IgD-negative memory B cell (primary cell): ENCODE measurements around the gene ADTRP. TPM values are rescaled to one million over a fixed set of nuclear protein-coding genes. Genes with fewer than 3 reads are reported as not detected.
"Not testable (repeated sequence)": the region's sequence is repeated elsewhere in the genome, so short reads cannot be mapped to it uniquely, and the experiment has no call there.

ENCODE experiments used
- H3K27ac Mint-ChIP-seq, 3 donors: one replicate each; pipeline ENCODE4 v1.8.0; 2020 to 2022; ENCODE audit warnings: mild to moderate bottlenecking in 3 of 3, mixed read lengths in 3 of 3, moderate library complexity in 1 of 3
- H3K27me3 Mint-ChIP-seq: one replicate; pipeline ENCODE4 v1.8.0; 2021; ENCODE audit warnings: mixed read lengths
- H3K36me3 Mint-ChIP-seq: one replicate; pipeline ENCODE4 v1.8.0; 2020; ENCODE audit warnings: mild to moderate bottlenecking, mixed read lengths
- H3K4me1 Mint-ChIP-seq, 3 donors: one replicate each; pipeline ENCODE4 v1.8.0; 2020 to 2022; ENCODE audit warnings: mixed read lengths in 3 of 3, mild to moderate bottlenecking in 1 of 3
- H3K4me3 Mint-ChIP-seq, 4 donors: one replicate each; pipeline ENCODE4 v1.8.0; 2020 to 2022; ENCODE audit warnings: mild to moderate bottlenecking in 4 of 4, mixed read lengths in 4 of 4, moderate library complexity in 3 of 4
- H3K9me3 Mint-ChIP-seq, 3 donors: one replicate each; pipeline ENCODE4 v1.8.0; 2020 to 2021; ENCODE audit warnings: mixed read lengths in 3 of 3, mild to moderate bottlenecking in 1 of 3
- polyA plus RNA-seq: library from polyadenylated mRNA; unstranded; fragments of 300-500 nt; fragmentation: Illumina TruSeq; gene quantifications from one replicate; pipeline ENCODE4 v1.2.3, GENCODE V29; 2021

Gene ADTRP
- polyA plus RNA-seq, 1 donor from 2014 or later, result 2.2 TPM

DNA sequence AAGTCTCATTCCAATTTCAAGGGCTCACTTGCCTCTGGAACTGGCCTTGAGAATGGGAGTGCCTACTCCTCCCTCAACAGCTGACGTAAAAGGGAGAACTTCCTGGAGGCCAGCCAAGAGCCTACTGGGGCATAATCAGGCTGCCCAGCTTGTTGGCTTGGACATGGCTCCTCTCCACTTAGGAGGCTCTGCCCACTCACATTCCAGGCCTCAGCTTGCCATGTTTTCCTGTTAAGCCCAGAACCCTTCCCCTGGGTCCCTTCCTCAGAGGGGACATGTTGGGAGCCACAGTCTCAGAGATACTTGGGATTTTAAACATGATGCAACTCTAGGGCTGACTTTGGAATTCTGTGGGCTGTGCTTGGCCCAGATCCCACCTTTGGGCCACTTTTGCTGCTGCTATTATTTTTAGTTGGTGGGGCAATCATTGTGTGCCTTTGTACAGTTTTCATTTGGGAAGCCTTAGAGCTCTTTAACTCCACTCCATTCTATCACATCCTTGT, 31.5 kb upstream of the ADTRP start:
- Mint-ChIP-seq H3K27ac (no peak overlapping the region), H3K4me3 (no peak overlapping the region), H3K27me3 (peaks cover 1% of the 10 kb centered on the region), H3K4me1 (no peaks in the 10 kb centered on the region), H3K36me3 (peaks cover 1% of the 10 kb centered on the region), H3K9me3 (no peaks in the 10 kb centered on the region)

DNA sequence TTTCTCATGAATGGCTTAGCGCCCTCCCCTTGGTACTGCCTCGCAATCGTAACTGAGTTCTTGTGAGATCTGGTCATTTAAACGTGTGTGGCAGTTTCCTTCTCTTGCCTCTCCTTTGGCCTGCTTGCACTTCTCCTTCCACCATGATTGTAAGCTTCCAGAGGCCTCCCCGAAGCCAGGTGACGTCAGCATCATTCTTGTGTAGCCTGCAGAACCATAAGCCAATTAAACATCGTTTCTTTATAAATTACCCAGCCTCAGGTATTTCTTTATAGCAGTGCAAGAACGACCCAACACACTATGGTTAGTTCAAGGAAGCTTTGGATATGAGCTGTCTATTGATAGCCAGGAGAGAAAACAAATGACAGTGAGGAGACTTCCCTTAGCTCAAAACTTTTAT, 29.5 kb upstream of the ADTRP start:
- no peak overlapping the region for H3K4me3 Mint-ChIP-seq
- peaks cover 4% of the 10 kb centered on the region for H3K27me3 Mint-ChIP-seq
- no peaks in the 10 kb centered on the region for H3K9me3 Mint-ChIP-seq
- H3K27ac Mint-ChIP-seq, result peak overlapping the region in 1 of 3 donors; percentile 68
- H3K36me3 Mint-ChIP-seq, result peaks cover 2% of the 10 kb centered on the region
- no peaks in the 10 kb centered on the region for H3K4me1 Mint-ChIP-seq

DNA sequence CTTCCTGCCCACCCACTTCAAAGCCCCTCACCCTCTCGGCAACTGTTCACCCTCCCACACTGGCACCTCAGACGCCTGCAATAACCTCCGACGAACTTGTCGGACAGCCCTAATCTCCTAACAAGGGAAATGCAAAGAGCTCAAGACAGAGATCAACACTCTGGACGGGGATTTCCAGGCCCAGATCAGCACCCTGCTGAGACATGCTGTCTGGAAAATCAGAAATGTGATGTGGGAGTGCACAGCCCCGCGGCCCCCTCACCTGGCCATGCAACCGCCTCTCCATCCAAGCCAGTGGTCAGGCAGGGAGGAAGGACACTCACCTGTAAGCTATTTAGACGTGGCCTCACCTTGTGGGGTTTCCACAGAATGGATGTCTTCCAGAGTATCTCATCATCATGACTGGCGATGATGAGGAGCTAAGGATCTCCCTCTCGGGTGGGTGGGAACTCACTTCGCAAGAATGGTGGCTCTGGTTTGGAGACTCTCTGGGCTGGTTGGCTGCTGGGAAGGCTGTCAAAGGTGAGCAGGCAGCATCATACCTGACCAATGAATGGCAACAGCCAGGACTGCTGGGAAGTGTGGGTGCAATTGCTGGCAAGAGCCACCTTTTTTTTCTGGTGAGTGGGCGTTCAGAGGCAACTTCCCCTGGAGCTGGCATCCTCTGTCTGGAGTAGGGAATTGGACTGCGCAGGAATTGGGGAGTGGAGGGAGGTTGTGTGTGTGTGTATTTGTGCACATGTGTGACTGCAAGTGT, 28.1 kb upstream of the ADTRP start:
- Mint-ChIP-seq H3K4me3 (no peak overlapping the region), H3K27ac (no peak overlapping the region)

DNA sequence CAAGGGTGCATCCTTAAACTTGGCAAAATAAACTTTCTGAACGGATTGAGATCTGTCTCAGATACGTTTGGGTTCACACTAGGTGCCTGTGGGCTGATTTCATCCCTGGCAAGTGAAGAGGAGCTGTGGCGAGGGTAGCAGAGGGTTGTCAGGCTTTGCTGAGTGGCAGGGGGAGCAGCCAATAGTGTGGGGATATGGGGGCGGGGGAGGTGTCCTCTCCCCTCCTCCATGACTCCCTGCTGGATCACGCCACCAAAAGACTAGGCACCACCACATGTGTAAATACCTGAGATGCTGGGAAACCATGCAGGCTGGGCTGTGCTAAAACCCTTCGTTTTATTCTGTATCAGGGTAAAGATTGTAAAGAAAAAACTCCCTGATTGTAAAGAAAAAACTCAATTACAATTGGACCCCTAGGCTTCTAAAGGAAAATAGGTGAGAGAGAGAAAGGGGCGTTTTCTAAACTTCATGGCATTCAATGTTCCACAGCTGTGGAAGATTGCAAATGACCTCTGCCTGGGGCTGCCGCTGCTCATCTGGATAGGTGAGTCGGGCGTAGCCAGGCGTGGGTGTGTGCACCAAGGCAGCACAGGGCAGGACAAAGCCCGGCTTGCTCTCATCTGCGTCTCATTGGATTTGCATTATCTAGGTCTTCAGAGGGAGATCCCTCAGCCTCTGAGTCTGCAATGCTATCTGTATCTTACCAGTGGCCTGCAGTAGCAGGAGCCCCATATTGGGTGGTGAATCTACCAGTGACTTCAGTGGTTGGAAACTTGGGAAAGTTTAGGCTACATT, 26.9 kb upstream of the ADTRP start:
- peaks cover 4% of the 10 kb centered on the region for H3K27me3 Mint-ChIP-seq
- no peaks in the 10 kb centered on the region for H3K4me1 Mint-ChIP-seq
- H3K9me3 Mint-ChIP-seq, result no peaks in the 10 kb centered on the region
- H3K27ac Mint-ChIP-seq, result no peak overlapping the region
- peaks cover 2% of the 10 kb centered on the region for H3K36me3 Mint-ChIP-seq
- no peak overlapping the region for H3K4me3 Mint-ChIP-seq

More for the DNA sequence above, 28.1 kb upstream of the ADTRP start:
- Mint-ChIP-seq H3K9me3 (no peaks in the 10 kb centered on the region), H3K36me3 (peaks cover 2% of the 10 kb centered on the region), H3K27me3 (peaks cover 4% of the 10 kb centered on the region), H3K4me1 (no peaks in the 10 kb centered on the region)

DNA sequence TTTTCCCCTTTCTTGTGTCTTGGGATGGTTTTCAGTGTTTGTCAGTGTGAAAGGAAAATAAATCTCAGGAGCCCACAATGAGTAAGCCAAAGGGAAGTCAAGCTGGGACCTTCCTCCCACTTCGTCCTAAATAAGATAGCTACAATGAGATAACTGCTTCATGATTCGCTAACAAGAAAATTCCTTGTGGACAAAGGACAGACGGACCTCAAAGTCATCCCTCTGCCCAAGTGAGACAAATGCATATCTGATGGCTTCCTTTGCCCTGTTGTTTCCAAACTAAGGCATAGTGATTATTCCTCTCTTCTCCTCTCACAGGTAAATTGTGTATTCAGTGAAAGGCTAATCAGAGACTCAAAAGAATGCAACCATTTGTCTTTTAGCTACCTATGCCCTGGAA, 26.1 kb upstream of the ADTRP start:
- Mint-ChIP-seq H3K4me1 (no peaks in the 10 kb centered on the region), H3K4me3 (no peak overlapping the region), H3K27ac (no peak overlapping the region), H3K9me3 (no peaks in the 10 kb centered on the region), H3K36me3 (peaks cover 2% of the 10 kb centered on the region), H3K27me3 (peaks cover 4% of the 10 kb centered on the region)

DNA sequence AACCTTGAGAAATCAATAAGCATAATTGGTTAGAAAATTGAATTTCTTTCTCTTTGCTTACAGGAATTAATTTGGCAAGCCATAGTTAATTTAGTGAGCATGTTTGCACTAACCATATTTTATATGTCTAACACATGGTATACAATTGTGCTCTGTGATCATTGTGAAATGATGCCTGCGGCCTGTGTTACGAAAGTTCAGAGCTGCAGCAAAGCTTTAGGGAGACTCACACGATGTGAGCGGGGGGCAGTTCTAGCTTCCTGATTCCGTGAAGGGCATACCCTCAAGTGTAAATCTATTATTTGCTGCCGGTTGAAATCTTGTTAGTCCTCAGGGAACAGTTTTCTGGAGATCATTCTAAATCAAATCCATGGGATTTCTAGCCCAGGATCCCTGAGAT, 25.5 kb upstream of the ADTRP start:
- Mint-ChIP-seq H3K9me3 (no peaks in the 10 kb centered on the region), H3K36me3 (peaks cover 2% of the 10 kb centered on the region), H3K27me3 (peaks cover 4% of the 10 kb centered on the region), H3K4me1 (no peaks in the 10 kb centered on the region), H3K27ac (no peak overlapping the region), H3K4me3 (no peak overlapping the region)

DNA sequence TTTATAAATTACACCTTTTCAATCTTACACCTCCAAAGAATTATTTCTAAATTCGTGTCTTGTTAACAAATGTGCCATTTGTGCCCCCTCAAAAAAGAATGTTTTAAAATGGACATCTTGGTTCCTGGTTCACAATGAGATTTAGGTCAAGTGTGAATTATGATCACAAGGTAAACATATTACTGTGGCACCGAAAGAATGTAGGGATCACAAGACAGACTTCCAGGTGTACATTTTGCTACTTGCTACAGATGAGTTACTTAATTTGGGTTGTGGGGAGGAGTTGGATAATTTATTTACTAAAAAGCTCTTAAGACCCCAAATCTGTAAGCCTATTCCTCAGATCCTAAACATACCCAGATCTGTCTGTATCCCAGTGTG, 25.0 kb upstream of the ADTRP start:
- Mint-ChIP-seq H3K9me3 (no peaks in the 10 kb centered on the region), H3K27me3 (peaks cover 4% of the 10 kb centered on the region), H3K36me3 (peaks cover 2% of the 10 kb centered on the region), H3K27ac (no peak overlapping the region), H3K4me1 (no peaks in the 10 kb centered on the region), H3K4me3 (no peak overlapping the region)

DNA sequence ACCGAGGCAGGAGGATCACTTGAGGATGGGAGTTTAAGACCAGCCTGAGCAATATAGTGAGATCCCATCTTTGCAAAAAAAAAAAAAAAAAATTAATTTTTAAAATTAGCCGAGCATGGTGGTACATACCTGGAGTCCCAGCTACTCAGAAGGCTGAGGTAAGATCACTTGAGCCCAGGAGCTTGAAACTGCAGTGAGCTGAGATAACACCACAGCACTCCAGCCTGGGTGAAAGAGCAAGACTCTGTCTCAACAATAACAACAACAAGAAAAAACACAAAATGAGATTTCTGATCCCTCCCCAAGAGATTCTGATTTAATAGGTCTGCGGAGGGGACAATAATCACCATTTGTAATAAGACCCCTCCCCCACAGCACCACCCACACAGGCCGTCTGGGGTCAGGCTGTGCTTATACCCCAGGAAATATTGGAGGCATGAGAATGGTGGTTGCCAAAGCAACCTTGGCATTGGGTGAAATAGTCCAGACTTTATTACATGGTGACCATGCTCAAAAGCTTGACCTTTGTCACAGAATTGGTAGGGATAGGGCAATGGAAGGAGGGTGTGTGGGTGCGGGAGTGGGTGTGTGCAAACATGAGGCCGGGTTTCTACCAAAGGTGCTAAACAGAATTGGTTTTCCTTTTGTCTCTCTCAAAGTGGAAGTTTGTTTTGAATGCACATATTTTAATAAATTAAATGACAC, 24.4 kb upstream of the ADTRP start:
- H3K4me1 Mint-ChIP-seq, result no peaks in the 10 kb centered on the region
- H3K9me3 Mint-ChIP-seq, result no peaks in the 10 kb centered on the region
- H3K4me3 Mint-ChIP-seq, result no peak overlapping the region
- no peak overlapping the region for H3K27ac Mint-ChIP-seq
- H3K36me3 Mint-ChIP-seq, result peaks cover 2% of the 10 kb centered on the region
- peaks cover 6% of the 10 kb centered on the region for H3K27me3 Mint-ChIP-seq

DNA sequence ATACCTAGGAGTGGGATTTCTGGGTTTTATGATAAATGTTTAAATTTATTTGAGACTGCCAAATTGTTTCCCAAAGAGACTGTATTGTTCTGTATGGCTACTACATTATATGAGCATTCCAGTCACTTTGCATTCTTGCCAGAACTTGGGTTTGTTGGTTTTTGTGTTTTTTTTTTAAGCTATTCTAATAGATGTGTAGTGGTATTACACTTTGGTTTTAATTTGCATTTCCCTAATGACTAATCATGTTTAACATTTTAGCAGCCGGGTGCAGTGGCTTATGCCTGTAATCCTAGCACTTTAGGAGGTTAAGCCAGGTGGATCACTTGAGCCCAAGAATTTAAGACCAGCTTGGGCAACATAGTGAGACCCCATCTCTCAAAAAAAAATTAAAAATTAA, 21.9 kb upstream of the ADTRP start:
- H3K36me3 Mint-ChIP-seq, H3K4me3 Mint-ChIP-seq, H3K4me1 Mint-ChIP-seq, H3K27ac Mint-ChIP-seq, H3K9me3 Mint-ChIP-seq, H3K27me3 Mint-ChIP-seq: not testable (repeated sequence)

DNA sequence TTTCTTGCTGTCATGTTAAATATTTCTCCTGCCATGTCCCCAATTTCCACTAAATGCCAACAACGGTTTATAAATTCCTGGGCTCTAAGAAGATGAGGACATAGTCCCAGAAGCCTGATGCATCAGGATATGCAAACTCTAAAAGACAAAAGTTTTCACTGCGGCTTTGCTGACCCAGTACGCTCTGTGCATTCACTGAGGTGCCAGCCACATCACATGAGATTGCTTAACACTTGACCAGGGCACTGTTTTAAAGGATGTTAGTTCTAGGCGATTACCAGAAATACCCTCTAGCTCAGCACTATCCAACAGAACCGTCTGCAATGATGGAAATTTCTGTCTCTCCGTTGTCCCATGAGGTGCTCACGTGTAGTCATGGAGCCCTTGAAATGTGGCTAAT, 19.9 kb upstream of the ADTRP start:
- Mint-ChIP-seq H3K27ac (no peak overlapping the region), H3K36me3 (no peaks in the 10 kb centered on the region), H3K9me3 (peaks cover 0 to under 1% (median under 1%) of the 10 kb centered on the region in 3 donors), H3K4me1 (no peaks in the 10 kb centered on the region), H3K27me3 (peaks cover 2% of the 10 kb centered on the region), H3K4me3 (no peak overlapping the region)

DNA sequence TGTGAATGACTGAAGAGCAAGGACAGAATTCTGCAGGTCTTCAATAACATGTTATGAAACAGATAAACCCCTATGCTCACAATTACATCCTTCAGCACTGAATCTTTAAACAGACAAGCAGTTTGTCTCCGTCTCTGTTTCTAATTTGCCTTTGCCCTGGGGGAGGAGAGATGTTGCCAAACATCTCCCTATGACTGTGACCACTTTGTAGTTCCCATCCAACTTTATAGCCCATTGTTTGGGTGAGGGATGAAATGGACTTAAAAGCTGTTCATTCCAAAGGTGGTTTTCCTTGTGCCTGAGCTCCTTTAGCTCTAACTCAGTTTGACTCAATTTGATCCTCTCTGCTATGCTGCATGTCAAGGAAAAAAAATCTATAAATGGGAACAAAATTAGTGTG, 19.5 kb upstream of the ADTRP start:
- peaks cover 1% of the 10 kb centered on the region for H3K36me3 Mint-ChIP-seq
- H3K27ac Mint-ChIP-seq, result no peak overlapping the region
- H3K27me3 Mint-ChIP-seq, result peaks cover 2% of the 10 kb centered on the region
- no peak overlapping the region for H3K4me3 Mint-ChIP-seq
- H3K4me1 Mint-ChIP-seq, result no peaks in the 10 kb centered on the region
- H3K9me3 Mint-ChIP-seq, result peaks cover 0 to 5% (median 5%) of the 10 kb centered on the region in 3 donors

DNA sequence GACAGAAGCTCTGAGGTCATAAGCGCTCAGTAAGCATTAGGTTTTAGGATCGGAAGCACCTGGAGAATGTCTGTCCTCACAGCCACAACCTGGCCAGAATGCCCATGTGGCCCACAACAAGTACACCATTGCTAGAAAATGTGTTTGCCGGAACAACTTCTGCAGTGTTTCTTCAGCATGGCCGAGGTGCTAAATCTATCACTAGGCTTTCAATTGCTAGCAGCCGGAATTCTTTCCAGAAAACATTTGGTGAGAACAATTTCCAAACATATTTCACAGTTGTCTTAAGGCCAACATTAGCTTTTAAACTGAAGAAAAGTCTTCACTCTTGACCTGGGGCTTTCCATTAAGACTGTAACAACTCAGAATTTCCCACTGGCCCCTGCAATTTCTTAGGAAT, 18.2 kb upstream of the ADTRP start:
- peaks cover 4 to 10% (median 10%) of the 10 kb centered on the region in 3 donors for H3K9me3 Mint-ChIP-seq
- peaks cover 1% of the 10 kb centered on the region for H3K36me3 Mint-ChIP-seq
- peaks cover 2% of the 10 kb centered on the region for H3K27me3 Mint-ChIP-seq
- no peaks in the 10 kb centered on the region for H3K4me1 Mint-ChIP-seq
- no peak overlapping the region for H3K27ac Mint-ChIP-seq
- H3K4me3 Mint-ChIP-seq, result no peak overlapping the region

DNA sequence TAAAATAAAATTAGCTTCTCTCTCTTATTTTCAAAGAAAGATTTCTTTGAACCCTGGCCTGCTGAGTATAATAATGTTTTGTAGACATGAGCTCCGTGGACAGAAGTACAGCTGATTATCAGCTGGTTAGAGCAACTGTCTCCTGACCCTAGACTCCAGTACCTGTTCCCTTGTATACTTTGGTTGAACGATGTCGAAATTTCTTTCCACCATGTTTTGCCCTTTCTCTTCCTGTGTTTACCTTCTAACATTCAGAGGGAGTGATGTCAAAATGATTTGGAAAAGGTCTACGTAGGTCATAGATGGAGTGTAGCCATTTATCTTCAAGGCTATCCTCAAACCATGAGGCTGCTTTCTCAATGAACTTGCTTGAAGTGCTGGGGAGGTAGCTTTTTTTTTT, 16.8 kb upstream of the ADTRP start:
- H3K36me3 Mint-ChIP-seq, result peaks cover 1% of the 10 kb centered on the region
- no peak overlapping the region for H3K27ac Mint-ChIP-seq
- H3K27me3 Mint-ChIP-seq, result peaks cover 2% of the 10 kb centered on the region
- no peaks in the 10 kb centered on the region for H3K4me1 Mint-ChIP-seq
- H3K9me3 Mint-ChIP-seq, result peaks cover 4 to 10% (median 10%) of the 10 kb centered on the region in 3 donors
- H3K4me3 Mint-ChIP-seq, result no peak overlapping the region

DNA sequence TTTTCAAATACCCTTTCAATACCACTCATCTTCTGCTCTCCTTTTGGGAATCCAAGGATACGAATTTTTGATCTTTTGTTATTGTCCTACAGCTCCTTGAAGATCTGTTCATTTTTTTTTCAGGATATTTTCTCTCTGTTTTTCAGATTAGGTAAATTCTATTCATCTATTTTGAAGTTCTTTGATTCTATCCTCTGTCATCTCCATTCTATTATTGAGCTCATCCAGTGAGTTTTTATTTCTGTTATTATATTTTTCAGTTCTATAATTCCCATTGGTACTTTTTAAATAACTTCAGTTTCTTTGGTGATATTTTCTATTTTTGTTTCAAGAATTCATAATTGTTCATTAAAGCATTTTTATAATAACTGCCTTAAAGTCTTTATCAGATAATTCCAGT, 14.7 kb upstream of the ADTRP start:
- peaks cover 1% of the 10 kb centered on the region for H3K27me3 Mint-ChIP-seq
- H3K9me3 Mint-ChIP-seq, result peaks cover 4 to 10% (median 10%) of the 10 kb centered on the region in 3 donors
- no peak overlapping the region for H3K27ac Mint-ChIP-seq
- peaks cover 1% of the 10 kb centered on the region for H3K36me3 Mint-ChIP-seq
- peak overlapping the region in 1 of 4 donors; percentile 45 for H3K4me3 Mint-ChIP-seq
- no peaks in the 10 kb centered on the region for H3K4me1 Mint-ChIP-seq
